ENCODE measurements around the gene NEDD8.
A peak's percentile ranks its signal among the peaks of the same experiment; 100 is the strongest.
"Not testable (repeated sequence)": the region's sequence is repeated elsewhere in the genome, so short reads cannot be mapped to it uniquely, and the experiment has no call there.

The NEDD8 gene

DNA sequence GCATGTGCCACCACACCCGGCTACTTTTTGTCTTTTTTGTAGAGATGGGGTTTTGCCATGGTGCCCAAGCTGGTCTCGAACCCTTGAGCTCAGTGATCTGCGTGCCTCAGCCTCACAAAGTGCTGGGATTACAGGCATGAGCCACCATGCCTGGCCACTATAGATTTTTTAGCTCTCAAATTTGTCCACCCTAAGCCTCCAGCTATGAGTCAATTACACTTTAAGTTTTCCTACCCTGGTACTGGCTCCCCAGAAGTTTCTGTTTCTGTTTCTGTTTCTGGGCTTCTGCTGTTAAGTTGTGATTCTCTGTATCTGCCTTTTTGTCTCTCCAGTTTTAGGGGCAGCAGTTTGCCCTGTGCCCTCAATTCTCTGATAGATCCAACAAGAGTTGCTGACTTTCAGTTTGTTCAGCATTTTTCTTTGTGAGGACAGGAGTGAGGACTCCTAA lies 14.6 kb upstream of the NEDD8 start:
- DNase-seq = no peak

DNA sequence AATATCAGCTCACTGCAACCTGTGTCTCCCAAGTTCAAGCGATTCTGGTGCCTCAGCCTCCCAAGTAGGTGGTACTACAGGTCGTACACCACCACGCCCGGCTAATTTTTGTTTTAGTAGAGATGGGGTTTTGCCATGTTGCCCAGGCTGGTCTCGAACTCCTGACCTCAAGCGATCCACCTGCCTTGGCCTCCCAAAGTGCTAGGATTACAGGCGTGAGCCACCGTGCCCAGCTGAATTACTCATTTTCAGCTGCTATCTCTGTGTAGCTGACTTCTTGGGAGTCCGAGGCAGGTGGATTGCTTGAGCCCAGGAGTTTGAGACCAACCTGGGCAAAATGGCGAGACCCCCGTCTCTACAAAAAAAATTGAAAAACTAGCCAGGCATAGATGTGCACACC lies 13.2 kb upstream of the NEDD8 start:
- not testable (repeated sequence) for DNase-seq

DNA sequence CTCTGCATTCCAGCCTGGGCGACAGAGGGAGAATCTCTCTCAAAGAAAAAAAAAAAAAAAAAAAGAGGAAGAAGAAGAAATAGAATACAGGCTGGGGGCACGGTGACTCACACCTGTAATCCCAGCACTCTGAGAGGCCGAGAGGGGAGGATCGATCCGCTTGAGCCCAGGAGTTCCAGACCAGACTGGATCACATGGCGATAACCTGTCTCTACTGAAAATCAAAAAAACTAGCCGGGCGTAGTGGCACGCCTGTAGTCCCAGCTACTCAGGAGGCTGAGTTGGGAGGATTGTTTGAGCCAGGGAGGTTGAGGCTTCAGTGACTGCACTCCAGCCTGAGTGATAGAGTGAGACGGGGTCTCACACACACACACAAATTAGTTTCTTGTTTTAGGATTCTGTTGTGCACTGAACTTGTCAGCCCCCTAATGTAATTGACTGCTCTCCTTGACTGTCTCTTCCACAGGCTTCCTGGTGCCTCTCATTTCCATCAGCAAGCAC lies 11.2 kb upstream of the NEDD8 start:
- DNase-seq = no peak

DNA sequence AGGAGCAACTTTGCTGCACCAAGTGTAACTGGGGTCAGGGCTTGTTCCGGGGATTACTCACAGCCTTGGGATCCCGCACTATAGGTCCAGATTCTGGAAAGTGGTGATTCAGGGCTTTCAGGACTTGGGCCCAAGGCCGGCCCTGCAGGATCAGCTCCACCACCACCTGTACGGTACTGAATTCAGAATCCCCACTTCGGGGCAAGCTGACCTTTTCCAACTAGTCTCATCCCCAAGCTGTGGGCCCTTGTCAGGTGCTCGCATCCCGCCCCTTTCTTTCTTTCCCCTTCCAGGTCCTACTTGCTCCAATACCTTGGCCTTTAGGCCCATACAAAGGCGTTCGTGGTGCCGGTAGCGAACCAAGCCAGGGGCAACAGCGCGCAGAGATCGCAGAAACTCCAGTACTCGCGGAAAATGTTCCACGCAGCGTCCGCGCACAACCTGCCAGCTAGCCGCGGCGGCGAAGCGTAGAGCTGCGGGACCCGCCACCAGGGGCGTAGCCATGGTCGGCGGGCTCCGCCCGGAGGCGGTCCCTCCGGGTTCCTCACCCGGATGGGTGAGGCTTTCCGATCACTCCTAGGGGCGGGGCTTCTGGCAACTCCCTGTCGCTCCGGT lies 9.8 kb upstream of the NEDD8 start:
- DNase-seq = peak; percentile 92

DNA sequence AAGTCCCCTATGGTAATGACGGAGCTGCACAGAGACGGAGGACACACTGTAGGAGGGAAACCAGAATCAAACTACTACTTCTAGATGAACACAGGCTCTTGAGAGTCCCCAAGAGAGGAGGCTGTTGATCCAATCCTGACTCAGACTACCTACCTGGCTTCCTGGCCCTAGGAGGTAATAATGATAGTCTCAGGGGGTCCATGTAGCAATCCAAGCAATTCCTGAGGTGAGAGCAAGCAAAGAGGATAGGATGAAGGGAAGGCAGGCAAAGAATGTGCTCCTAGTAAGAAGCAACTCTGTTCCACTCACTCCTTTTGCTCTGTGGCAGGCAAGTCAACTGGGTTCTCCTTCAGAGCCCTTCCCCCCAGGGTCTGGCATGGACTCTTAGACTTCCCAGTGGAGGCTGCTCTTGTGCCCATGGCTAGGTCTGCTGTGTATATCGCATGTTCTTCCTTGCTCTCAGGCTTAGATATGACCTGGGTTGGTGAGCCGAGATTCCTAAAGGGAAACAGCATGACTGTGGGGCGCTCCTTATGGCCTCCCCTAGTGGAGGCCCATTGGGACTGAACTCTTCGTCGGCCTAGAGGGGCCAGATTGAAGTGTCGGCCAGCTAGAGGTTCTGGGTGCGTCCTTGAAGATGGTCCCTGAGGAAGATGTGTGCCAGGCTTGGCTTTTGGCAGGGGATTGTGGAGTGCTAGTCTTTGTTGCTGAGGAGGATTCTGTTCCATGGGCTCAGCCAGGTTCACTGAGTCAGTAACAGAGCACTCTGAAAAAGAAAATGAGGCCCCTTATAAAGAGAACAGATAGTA lies 8.1 kb upstream of the NEDD8 start:
- no peak for DNase-seq

DNA sequence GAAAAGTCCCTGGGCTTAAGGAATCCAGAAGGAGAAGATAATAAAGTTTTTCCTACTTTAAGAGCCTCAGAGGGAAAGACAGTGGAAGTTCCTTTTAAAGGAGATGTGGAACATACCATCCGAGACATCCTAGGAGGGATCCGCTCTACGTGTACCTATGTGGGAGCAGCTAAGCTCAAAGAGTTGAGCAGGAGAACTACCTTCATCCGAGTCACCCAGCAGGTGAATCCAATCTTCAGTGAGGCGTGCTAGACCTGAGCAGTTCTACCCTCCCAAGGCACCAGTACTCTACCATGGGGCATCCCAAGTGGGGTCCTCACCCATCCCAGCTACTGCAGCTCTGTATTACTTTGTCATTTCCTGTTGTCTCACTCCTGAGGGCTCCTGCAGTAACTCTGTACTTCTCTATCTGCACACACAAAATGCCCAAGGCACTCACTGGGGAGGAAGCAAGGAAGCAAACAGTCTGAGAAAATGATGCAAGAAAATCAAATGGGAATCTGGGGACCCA lies 6.4 kb upstream of the NEDD8 start:
- no peak for DNase-seq

DNA sequence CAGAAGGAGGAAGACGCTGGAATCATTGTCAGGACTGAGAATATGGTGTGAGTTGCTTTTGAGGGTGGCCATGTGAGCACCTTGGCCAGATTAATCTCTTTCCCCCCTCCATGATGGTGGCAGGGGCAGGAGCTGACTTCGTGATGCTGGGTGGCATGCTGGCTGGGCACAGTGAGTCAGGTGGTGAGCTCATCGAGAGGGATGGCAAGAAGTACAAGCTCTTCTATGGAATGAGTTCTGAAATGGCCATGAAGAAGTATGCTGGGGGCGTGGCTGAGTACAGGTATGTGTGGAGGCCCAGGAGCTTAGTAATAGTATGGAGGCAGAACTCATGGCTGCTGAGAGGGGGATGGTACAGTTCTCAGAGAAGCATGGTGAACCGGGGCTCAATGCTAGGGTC lies 6.0 kb upstream of the NEDD8 start:
- DNase-seq = no peak

DNA sequence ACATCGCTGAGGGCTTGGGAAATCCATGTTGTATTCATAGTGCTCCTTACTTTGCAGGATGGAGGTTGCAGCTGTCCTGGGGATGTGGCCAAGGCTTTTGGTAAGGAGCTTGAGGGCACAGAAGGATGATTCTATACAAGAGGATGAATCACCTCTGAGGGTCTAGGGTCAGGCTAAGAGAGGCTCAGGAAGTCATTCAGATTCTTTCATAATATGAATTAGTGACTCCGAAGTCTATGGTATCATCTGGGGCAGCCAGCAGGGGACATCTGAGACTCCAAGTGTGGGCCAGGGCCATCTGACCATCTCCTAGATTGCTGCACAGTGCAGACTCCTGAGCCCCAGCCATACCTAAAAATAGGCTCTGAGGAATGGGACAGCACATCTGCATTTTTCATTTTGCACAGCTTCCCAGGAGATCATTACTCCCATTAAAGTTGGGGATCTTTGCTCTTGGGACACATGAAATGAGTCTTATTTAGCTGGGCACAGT lies 5.3 kb upstream of the NEDD8 start:
- no peak for DNase-seq

DNA sequence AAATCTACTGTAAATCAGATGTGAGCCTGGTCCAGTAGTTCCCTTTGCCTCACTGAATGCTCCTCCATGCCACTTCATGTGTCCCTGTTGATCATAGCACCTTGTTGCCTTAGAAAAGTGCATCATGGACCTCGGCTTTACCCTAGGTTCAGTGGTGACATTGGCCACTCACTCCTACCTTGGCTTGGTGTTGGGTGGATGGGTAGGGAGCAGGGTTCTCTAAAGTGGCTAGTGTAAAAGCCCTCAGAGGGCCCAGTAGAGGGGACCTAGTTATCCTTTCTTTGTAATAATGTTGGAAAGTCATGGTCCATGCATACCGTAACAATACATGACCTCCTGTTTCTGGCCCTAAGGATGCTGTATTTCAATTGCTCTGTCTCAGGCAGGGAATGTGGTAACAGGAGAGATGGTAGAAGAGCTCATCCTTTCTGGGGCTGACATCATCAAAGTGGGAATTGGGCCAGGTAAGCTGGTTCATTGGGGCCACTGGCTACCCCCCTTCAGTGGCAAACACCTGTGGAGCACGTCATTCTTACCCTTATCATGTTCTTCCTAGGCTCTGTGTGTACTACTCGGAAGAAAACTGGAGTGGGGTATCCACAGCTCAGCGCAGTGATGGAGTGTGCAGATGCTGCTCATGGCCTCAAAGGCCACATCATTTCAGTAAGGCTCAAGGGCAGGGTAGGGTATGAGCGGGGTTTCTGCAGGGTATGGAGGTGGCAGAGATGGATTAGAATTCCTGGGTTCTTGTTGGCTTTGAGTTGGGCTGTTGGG lies 4.7 kb upstream of the NEDD8 start:
- DNase-seq = no peak

DNA sequence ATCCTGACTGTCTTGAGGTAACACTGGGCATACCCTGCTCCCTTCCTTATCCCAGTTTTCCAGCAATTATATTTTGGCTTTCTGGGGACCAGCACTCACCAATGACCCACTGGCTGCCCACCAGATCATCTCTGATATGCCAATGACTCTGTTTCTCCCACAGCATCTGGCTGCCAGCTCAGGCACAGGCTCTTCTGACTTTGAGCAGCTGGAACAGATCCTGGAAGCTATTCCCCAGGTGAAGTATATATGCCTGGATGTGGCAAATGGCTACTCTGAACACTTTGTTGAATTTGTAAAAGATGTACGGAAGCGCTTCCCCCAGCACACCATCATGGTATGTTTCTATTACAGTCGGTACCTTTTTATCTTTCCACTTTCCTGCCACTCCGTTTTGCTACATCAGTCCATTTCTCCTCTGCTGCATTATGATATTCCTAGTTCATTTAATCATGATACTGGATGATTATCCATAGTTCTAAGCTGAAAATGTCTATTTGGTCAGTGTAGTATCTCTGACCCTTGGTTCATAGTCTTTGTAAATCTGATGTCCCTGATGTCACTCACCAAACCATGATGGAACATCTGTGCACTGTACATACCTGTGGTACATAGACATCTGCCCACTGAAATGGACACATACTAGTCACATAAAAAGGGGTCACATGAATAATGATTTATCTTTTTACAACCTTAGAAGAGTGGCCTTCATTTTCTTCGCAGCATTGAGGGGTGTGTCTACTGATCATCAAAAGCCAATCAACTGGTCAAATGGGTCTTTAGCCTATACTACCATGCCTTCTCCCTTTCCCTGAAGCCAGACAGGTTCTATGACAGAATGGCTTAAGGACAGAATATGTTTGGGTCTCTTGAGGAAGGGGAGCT lies 3.9 kb upstream of the NEDD8 start:
- no peak for DNase-seq

DNA sequence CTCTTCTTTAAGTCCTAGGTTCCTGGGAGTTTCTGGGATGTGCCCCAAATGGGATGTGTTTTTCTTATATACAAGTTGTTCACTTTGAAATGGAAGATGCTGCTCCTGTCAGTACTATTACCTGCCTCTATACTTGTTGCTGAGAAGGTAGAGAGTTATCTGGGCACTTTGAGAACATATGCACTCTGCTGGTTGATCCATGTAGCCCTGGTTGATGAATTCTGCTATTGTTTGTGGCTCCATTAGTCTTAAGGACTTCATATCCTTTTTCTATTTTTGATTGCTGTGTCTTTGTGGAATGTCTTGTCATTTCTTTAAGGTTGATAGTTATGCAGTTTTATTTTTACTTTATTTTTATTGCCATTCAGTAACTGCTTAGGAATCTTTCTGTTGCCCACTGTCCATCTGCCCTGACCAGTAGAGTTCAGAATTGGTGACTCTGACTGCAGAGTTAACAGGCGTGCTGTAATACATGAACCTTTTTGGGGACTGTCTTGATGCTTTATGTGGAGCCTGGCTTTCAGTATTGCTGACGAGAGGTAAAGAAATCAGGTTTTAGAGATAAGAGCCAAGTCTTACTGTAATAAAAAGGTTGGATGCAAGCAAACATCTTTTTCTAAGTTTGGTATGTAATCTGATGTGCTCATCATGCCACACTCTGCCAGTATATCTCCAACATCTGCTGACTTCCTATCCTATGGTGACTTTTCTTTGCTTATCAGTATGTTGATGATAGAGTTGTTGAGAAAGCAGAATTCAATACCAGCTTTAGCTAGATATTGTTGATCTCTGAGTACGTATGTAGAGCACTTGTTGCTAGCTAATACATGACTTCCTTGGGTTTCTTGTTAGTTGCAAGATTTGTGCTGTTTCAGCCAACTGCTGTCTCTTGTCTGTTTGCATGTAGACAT lies 2.2 kb upstream of the NEDD8 start:
- DNase-seq = no peak

DNA sequence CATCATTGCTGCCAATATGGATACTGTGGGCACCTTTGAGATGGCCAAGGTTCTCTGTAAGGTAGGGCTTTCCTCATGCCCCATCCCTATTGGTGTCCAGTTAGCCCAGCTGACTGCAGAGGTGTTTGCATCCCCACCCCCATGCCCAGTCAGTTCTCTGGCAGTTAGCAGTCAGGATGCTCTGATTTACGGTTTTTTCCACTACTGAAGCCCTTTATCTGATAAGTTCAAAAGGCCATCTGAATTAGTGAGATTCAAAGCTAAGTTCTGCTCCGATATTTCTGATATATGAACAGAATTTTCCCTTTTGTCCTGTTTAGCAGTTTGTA lies 1.3 kb upstream of the NEDD8 start:
- DNase-seq = no peak

DNA sequence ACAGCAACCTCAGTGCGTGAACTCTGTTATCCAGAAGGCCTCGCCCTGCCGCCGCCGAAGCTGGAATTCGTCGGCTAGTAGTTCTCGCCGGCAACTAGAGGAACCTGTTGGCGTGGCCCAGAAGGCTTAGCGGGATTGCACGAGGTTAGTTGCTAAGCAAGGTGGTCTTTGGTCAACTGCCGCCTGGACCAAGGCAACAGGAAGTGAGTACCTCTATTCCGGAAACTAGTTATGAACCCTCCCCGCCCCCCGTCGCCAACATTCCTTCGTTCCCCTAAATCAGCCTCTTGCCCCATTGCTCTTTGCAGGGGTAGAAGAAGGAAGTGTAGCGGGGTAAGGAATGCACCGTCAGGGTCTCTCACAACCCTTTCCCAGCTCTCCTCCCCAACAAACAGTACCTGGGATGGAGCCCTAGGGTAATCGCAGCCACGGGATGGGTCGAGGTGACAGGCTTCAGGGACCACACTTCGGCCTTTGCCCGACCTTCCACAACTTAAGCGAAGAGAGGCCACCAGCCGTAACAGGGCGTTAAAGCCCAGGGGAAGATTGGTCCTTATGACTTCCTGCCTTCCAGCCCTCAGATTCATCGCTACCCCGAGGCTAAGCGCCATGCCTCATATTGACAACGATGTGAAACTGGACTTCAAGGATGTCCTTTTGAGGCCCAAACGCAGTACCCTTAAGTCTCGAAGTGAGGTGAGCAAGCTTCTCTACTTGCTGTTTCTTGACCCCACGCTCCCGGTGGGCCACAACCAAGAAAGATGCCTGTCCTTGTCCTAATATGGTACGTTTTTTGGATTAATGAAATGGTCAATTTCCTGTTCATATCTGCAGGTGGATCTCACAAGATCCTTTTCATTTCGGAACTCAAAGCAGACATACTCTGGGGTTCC lies 724 bp upstream of the NEDD8 start, which contains the start of gene GMPR2:
Gene GMPR2, plus strand, starts transcription at position 285 of the 893 bp plus-strand sequence. Its CDS starts 325 bp downstream, at position 610.
- DNase-seq = peak; percentile 12

DNA sequence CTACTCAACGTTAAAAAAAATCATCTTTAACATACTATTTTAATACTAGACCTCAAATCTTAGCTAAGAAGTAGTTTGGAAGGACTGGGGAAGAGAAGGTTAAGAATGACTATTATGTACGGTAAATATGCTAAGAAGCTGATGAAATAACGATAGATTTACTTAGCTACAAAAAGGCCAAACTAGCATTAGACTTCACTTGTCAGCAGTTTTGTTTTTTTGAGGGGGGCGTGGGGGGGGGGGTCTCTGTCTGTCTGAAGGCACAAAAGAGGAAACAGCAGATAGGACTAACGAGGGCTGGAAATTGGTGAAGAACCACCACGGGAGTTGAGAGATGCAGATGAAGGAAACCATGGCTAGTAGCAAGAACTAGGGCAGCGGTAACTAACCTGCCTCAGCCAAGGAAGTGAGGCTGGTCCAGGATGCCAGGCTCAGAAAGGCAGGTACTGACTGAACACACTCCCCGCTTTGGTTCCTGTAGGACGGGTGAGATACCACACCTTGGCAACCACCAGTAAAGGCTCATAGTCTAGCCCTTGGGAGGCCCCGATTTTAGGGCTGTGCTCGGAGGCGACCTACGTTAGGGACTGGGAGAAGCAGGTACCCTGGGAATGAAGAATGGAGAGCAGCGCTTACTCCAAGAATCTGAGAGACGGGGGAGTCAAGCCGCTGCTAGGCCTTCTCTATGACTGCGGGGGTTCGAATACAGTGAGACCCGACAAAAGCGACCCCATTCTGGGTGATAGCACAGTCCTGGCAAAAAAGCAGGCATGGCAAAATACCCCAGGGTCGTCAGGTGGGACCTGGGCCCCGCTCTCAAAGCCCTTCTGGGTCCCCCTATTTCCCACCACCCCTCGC lies 675 bp downstream of the NEDD8 start:
- no peak for DNase-seq

DNA sequence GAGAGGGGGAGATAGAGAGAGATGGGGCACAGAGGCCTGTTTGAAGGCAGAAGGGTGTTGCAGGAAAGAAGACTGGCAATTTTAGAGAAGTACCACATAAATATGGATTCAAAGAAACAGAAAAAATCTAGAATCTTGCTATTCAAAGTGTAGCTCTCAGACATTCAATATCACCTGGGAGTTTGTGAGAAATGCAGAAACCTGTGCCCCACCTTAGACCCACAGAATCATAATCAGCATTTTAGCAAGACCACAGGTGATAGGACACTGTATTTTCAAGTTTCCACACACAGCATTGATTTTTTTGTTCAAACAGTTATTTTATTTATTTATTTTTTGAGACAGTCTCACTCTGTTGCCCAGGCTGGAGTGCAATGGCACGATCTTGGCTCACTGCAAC lies 3.3 kb downstream of the NEDD8 start:
- DNase-seq = no peak

DNA sequence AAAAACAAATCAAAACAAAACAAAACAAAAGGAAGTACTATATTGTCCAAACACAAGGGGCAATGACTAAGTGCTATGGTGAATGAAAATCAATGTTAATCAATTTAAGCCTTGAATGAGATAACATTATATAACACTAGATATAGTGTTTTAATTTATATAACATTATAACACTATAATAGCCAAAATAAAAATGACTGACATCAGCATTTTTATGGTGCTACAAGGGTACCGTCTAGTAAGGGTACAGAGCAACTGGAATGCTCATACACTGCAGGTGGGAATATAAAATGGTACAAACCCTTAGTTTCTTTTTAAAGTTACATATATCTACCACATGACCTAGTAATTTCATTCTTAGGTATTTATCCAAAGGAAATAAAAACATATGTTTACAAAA lies 5.7 kb downstream of the NEDD8 start:
- DNase-seq = no peak

DNA sequence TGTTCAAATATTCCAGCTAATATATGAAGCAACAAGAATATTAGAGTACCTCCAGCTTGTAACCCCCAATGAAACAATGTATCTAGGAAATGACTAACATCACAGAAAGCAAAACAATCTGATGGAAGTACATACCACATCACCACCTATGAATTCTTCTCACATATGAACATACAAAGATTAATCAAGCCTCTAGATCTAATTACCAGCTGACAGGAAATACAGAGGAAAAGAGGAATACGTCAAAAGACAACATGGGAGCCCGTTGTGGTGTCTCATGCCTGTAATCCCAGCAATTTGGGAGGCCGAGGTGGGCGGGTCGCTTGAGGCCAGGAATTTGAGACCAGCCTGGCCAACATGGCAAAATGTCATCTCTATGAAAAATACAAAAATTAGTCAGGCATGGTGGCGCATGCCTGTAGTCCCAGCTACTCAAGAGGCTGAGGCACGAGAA lies 7.5 kb downstream of the NEDD8 start:
- DNase-seq = peak; percentile 83

DNA sequence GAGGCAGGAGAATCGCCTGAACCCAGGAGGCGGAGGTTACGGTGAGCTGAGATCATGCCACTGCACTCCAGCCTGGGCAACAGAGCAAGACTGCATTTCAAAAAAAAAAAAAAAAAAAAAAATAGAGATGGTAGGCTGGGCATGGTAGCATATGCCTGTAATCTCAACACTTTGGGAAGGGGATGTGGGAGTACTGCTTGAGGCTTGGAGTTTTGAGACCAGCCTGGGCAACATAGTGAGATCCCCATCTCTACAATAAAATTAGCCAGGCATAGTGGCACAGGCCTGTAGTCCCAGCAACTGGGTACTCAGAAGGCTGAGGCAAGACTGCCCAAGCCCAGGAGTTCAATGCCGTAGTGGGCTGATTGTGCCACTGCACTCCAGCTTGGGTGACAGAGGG lies 9.2 kb downstream of the NEDD8 start:
- not testable (repeated sequence) for DNase-seq

DNA sequence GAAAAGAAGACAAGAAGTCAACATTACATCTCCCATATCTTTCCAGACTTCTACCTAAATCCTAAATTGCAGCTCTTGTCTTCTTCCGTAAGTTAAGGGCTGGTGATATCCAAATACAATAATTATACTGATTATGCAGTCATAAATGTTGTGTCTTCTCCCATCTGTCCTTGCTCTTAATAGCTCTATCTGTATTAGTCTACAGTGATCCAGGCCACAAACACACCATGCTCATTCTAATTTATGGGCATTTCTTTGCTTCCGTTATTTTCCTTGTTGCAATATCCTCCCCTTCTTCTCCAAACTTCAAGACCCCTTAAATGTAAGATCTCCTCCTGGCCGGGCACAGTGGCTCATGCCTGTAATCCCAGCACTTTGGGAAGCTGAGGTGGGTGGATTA lies 12.6 kb downstream of the NEDD8 start:
- DNase-seq = no peak
